GM19372 (cell line): Measurements from ENCODE around the gene BIK.
"Not testable (repeated sequence)": the region's sequence is repeated elsewhere in the genome, so short reads cannot be mapped to it uniquely, and the experiment has no call there.

Source experiments
- ATAC-seq: cut with Tn5 transposase; IDR thresholded peaks from one replicate; pipeline ENCODE4 v1.9.1; 2021; ENCODE audit warnings: mild to moderate bottlenecking, low read depth, moderate library complexity; ENCODE audit not compliant: unreplicated experiment

Gene BIK

GRCh38 chr22:43104056-43104625 lies 6.4 kb upstream of the BIK start:
- ATAC-seq, result not testable (repeated sequence)

GRCh38 chr22:43104950-43105349 lies 5.6 kb upstream of the BIK start:
- ATAC-seq, result not testable (repeated sequence)

GRCh38 chr22:43106302-43106701 lies 4.2 kb upstream of the BIK start:
- no peak for ATAC-seq

- no peak for ATAC-seq
Measured at GRCh38 chr22:43109511-43109910, 1.0 kb upstream of the BIK start.

GRCh38 chr22:43109921-43110443 lies 568 bp upstream of the BIK start:
- no peak for ATAC-seq

GRCh38 chr22:43110927-43111623 lies 525 bp downstream of the BIK start:
- ATAC-seq, result no peak

- ATAC-seq, result no peak
Measured at GRCh38 chr22:43113526-43114251, 3.1 kb downstream of the BIK start.

GRCh38 chr22:43114958-43115357 lies 4.4 kb downstream of the BIK start:
- no peak for ATAC-seq

- ATAC-seq, result no peak
Measured at GRCh38 chr22:43116932-43117331, 6.4 kb downstream of the BIK start.

GRCh38 chr22:43118024-43118849 lies 7.7 kb downstream of the BIK start:
- no peak for ATAC-seq

- peak; percentile 74 for ATAC-seq
Measured at GRCh38 chr22:43118953-43119458, 8.5 kb downstream of the BIK start.

GRCh38 chr22:43126501-43127165 lies 16.1 kb downstream of the BIK start:
- no peak for ATAC-seq

- ATAC-seq, result no peak
Measured at GRCh38 chr22:43127166-43127908, 16.8 kb downstream of the BIK start.

GRCh38 chr22:43128116-43128515 lies 17.6 kb downstream of the BIK start:
- ATAC-seq, result no peak

GRCh38 chr22:43128928-43129424 lies 18.4 kb downstream of the BIK start:
- ATAC-seq, result no peak

GRCh38 chr22:43129426-43130425 lies 19.2 kb downstream of the BIK start:
- ATAC-seq, result no peak

- ATAC-seq, result no peak
Measured at GRCh38 chr22:43131773-43132501, 21.4 kb downstream of the BIK start.
